GM13976 (cell line): ENCODE results near the gene PPP1R14B.

ENCODE experiments used
- DNase-seq: peaks from one replicate; pipeline ENCODE4 v3.0.0; 2012; ENCODE audit warnings: low spot score
- CTCF ChIP-seq: IDR thresholded peaks from 2 replicates; pipeline ENCODE4 v1.5.1; 2012; ENCODE audit warnings: borderline replicate concordance, mild to moderate bottlenecking; ENCODE audit not compliant: insufficient read depth; ENCODE audit errors: extremely low read depth, missing control alignments, control extremely low read depth
- in situ Hi-C: fragments of 300-500 bp; cut with MboI; formaldehyde crosslinking; loops from one replicate; pipeline ENCODE4 v1.12.0; 2022; ENCODE audit warnings: low sequenced_read_pairs, mixed read lengths, inconsistent platforms; ENCODE audit not compliant: unreplicated experiment

Gene PPP1R14B

GRCh38 chr11:64258356-64258755, 11.6 kb upstream of the PPP1R14B start:
- TF ChIP-seq CTCF = no peak
- in situ Hi-C loops = no loop called here
- no peak for DNase-seq

GRCh38 chr11:64256300-64256699, 9.6 kb upstream of the PPP1R14B start:
- TF ChIP-seq CTCF = no peak
- no peak for DNase-seq
- in situ Hi-C loops = no loop called here

GRCh38 chr11:64255135-64256128, 8.7 kb upstream of the PPP1R14B start:
- in situ Hi-C loops = no loop called here
- no peak for DNase-seq
- no peak for TF ChIP-seq CTCF

- no peak for TF ChIP-seq CTCF
- in situ Hi-C loops = no loop called here
- DNase-seq = no peak
Observed at GRCh38 chr11:64254326-64254725, 7.6 kb upstream of the PPP1R14B start.

- DNase-seq = no peak
- in situ Hi-C loops = no loop called here
Observed at GRCh38 chr11:64253481-64253880, 6.7 kb upstream of the PPP1R14B start.

GRCh38 chr11:64253043-64253442, 6.3 kb upstream of the PPP1R14B start:
- TF ChIP-seq CTCF = no peak
- no peak for DNase-seq
- in situ Hi-C loops = no loop called here

More at GRCh38 chr11:64253481-64253880, 6.7 kb upstream of the PPP1R14B start:
- TF ChIP-seq CTCF = no peak
